Stimulated activated naive CD8-positive, alpha-beta T cell treated with anti-CD3 and anti-CD28 coated beads, Interleukin-15, Interleukin-2, amounts not matched to agents 100 ng/mL and 50 ng/mL, for 24 hours (primary cell): ENCODE measurements around the gene SMAD4.

Experiments
- H3K27ac Mint-ChIP-seq: one replicate; pipeline ENCODE4 v1.8.0; 2021; ENCODE audit warnings: mild to moderate bottlenecking, mixed read lengths
- H3K27me3 Mint-ChIP-seq: one replicate; pipeline ENCODE4 v1.8.0; 2021; ENCODE audit warnings: mixed read lengths
- H3K36me3 Mint-ChIP-seq: one replicate; pipeline ENCODE4 v1.8.0; 2021; ENCODE audit warnings: low read depth, mixed read lengths
- H3K4me1 Mint-ChIP-seq: one replicate; pipeline ENCODE4 v1.8.0; 2021; ENCODE audit warnings: low read depth, mixed read lengths
- H3K4me3 Mint-ChIP-seq: one replicate; pipeline ENCODE4 v1.8.0; 2021; ENCODE audit warnings: mild to moderate bottlenecking, mixed read lengths
- H3K9me3 Mint-ChIP-seq: one replicate; pipeline ENCODE4 v1.8.0; 2021; ENCODE audit warnings: mixed read lengths

Gene SMAD4

DNA sequence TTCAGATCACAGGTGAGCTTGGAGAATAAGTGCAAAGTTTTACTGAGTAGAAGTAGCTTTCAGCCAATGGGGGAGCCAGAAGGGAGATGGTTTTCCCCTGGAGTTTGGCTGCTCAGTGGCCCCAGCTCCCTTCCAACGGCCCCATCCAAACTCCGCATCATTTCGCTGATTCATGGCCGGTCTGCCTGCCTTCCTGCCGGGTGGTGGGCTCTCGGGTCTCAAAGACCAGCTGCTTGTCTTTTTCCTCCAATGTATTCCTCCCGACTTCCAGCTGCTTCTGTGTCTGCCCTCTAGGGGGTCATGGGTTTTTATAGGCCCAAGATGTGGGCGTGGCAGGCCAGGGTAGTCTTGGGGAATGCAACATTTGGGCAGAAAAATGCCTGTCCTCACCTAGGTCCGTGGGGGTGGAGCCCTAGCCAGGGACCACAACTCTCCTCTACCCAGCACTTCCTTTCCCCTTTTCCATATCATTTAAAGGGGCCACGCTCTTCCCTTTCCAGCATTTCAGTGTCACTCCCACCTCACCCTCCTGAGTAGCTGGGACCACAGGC is 94.0 kb downstream of the SMAD4 start:
- Mint-ChIP-seq H3K9me3 (no peaks in the 10 kb centered on the region), H3K4me1 (no peaks in the 10 kb centered on the region), H3K36me3 (no peaks in the 10 kb centered on the region), H3K4me3 (no peak overlapping the region), H3K27ac (no peak overlapping the region), H3K27me3 (peaks cover 7% of the 10 kb centered on the region)

GRCh38 chr18:51125976-51126375 is 96.0 kb downstream of the SMAD4 start:
- Mint-ChIP-seq H3K4me1 (no peaks in the 10 kb centered on the region), H3K27ac (no peak overlapping the region), H3K27me3 (peaks cover 7% of the 10 kb centered on the region), H3K36me3 (no peaks in the 10 kb centered on the region), H3K4me3 (no peak overlapping the region), H3K9me3 (no peaks in the 10 kb centered on the region)

- Mint-ChIP-seq H3K27ac (no peak overlapping the region), H3K36me3 (no peaks in the 10 kb centered on the region), H3K4me3 (no peak overlapping the region), H3K9me3 (no peaks in the 10 kb centered on the region), H3K4me1 (no peaks in the 10 kb centered on the region), H3K27me3 (peaks cover 7% of the 10 kb centered on the region)
Observed at GRCh38 chr18:51127664-51128063, 97.7 kb downstream of the SMAD4 start.

GRCh38 chr18:51128533-51128932 is 98.5 kb downstream of the SMAD4 start:
- Mint-ChIP-seq H3K27me3 (peaks cover 7% of the 10 kb centered on the region), H3K4me1 (no peaks in the 10 kb centered on the region), H3K36me3 (no peaks in the 10 kb centered on the region), H3K9me3 (no peaks in the 10 kb centered on the region), H3K27ac (no peak overlapping the region), H3K4me3 (no peak overlapping the region)

- no peak overlapping the region for H3K4me3 Mint-ChIP-seq
Observed at GRCh38 chr18:51132256-51132935, 102.4 kb downstream of the SMAD4 start.

GRCh38 chr18:51133580-51134160 is 103.7 kb downstream of the SMAD4 start:
- H3K27ac Mint-ChIP-seq = no peak overlapping the region
- H3K36me3 Mint-ChIP-seq = no peaks in the 10 kb centered on the region
- no peak overlapping the region for H3K4me3 Mint-ChIP-seq
- H3K4me1 Mint-ChIP-seq = peaks cover 4% of the 10 kb centered on the region
- no peaks in the 10 kb centered on the region for H3K27me3 Mint-ChIP-seq
- no peaks in the 10 kb centered on the region for H3K9me3 Mint-ChIP-seq

More at GRCh38 chr18:51132256-51132935, 102.4 kb downstream of the SMAD4 start:
- H3K9me3 Mint-ChIP-seq = no peaks in the 10 kb centered on the region
- peaks cover 4% of the 10 kb centered on the region for H3K4me1 Mint-ChIP-seq
- no peak overlapping the region for H3K27ac Mint-ChIP-seq
- H3K27me3 Mint-ChIP-seq = peaks cover 4% of the 10 kb centered on the region
- no peaks in the 10 kb centered on the region for H3K36me3 Mint-ChIP-seq
